A549 (cell line): Measurements from ENCODE around the gene GPR150. TPM values are rescaled to one million over a fixed set of nuclear protein-coding genes. Genes with fewer than 3 reads are reported as not detected.

Experiments used
- ATAC-seq, 2 experiments: fragments of 200-7000 bp in 1 of 2; fragments of >200 bp in 1 of 2; cut with Nextera tagmentation in 1 of 2; cut with Tn5 transposase in 1 of 2; 3 replicates each; pipeline versions ENCODE4 v1.8.0 to v1.9.1; 2018 to 2020; ENCODE audit warnings: mild to moderate bottlenecking in 1 of 2, moderate library complexity in 1 of 2
- CTCF ChIA-PET: fragments of 300-600 bp; sonication (Branson Sonifier 250); formaldehyde crosslinking; extraction: SDS; loops from one replicate; lab custom pipeline; 2021; ENCODE audit warnings: antibody characterized with exemption, inconsistent platforms; lab: Yijun Ruan, JAX
- POLR2A ChIA-PET: fragments of 350-600 bp; formaldehyde crosslinking; extraction: SDS; loops from one replicate; lab custom pipeline; 2021; ENCODE audit warnings: antibody characterized with exemption, inconsistent platforms; lab: Yijun Ruan, JAX
- DNase-seq, 2 experiments: peaks; one replicate each; pipeline versions ENCODE4 v3.0.0 to v3.0.0-alpha.2; 2011 to 2016; ENCODE audit warnings: low read depth in 1 of 2, low spot score in 1 of 2
- FAIRE-seq: peaks from 2 replicates; lab custom pipeline; 2011; peaks lifted over from hg19 to GRCh38; lab: Jason Lieb, UNC
- H3K27ac ChIP-seq, 2 experiments: fragments of >200 bp; sonication (Bioruptor Twin); formaldehyde crosslinking; 3 replicates each; pipeline ENCODE4 v1.5.1; 2016 to 2017
- H3K4me1 ChIP-seq: fragments of >200 bp; sonication (Bioruptor Twin); formaldehyde crosslinking; 3 replicates; pipeline ENCODE4 v1.6.1; 2016
- H3K4me2 ChIP-seq: fragments of >200 bp; sonication (Bioruptor Twin); formaldehyde crosslinking; 3 replicates; pipeline ENCODE4 v1.6.1; 2016
- H3K4me3 ChIP-seq: fragments of >200 bp; sonication (Bioruptor Twin); formaldehyde crosslinking; 3 replicates; pipeline ENCODE4 v1.5.1; 2016
- H3K9me3 ChIP-seq: fragments of >200 bp; sonication (Bioruptor Twin); formaldehyde crosslinking; 3 replicates; pipeline ENCODE4 v1.6.1; 2016
- CBX8 ChIP-seq: fragments of 200-600 bp; sonication (generic); IDR thresholded peaks from 2 replicates; pipeline ENCODE4 v1.6.1; 2016
- CHD2 ChIP-seq: fragments of 150-350 bp; IDR thresholded peaks from 2 replicates; pipeline ENCODE4 v1.6.1; 2014; ENCODE audit warnings: low read length; ENCODE audit not compliant: partially characterized antibody
- CTCF ChIP-seq: fragments of >200 bp; sonication (Bioruptor Twin); formaldehyde crosslinking; IDR thresholded peaks from 3 replicates; pipeline ENCODE4 v1.5.1; 2016
- EP300 ChIP-seq, 2 experiments: fragments of >200 bp; sonication (Bioruptor Twin); formaldehyde crosslinking; IDR thresholded peaks; 2 replicates in 1 of 2; 3 replicates in 1 of 2; pipeline ENCODE4 v1.6.1; 2016 to 2017
- ESRRA ChIP-seq: fragments of 150-350 bp; IDR thresholded peaks from 2 replicates; pipeline ENCODE4 v1.6.1; 2014; ENCODE audit warnings: mild to moderate bottlenecking, low read length, borderline replicate concordance
- HDAC2 ChIP-seq: fragments of 200-600 bp; sonication (generic); IDR thresholded peaks from 2 replicates; pipeline ENCODE4 v1.6.1; 2016
- HEYL ChIP-seq: fragments of 250-450 bp; sonication (Bioruptor Pico); IDR thresholded peaks from 2 replicates; pipeline ENCODE4 v1.8.0; 2021; ENCODE audit warnings: mild to moderate bottlenecking, moderate library complexity
- HMGXB4 ChIP-seq: fragments of 250-450 bp; sonication (Bioruptor Pico); IDR thresholded peaks from 2 replicates; pipeline ENCODE4 v1.5.0; 2021; ENCODE audit warnings: mild to moderate bottlenecking, moderate library complexity, borderline replicate concordance
- HOXA7 ChIP-seq: fragments of 250-450 bp; sonication (Bioruptor Pico); IDR thresholded peaks from 2 replicates; pipeline ENCODE4 v1.5.0; 2020; ENCODE audit warnings: mild to moderate bottlenecking, moderate library complexity
- HOXB13 ChIP-seq: fragments of 250-450 bp; sonication (Bioruptor Pico); IDR thresholded peaks from 2 replicates; pipeline ENCODE4 v1.5.0; 2020; ENCODE audit warnings: low read depth, mild to moderate bottlenecking, moderate library complexity
- HOXB5 ChIP-seq: fragments of 250-450 bp; sonication (Bioruptor Pico); IDR thresholded peaks from 2 replicates; pipeline ENCODE4 v1.5.0; 2020; ENCODE audit warnings: mild to moderate bottlenecking, moderate library complexity
- JUN ChIP-seq, 2 experiments: fragments of >200 bp; sonication (Bioruptor Twin); formaldehyde crosslinking; IDR thresholded peaks; 2 replicates in 1 of 2; 3 replicates in 1 of 2; pipeline ENCODE4 v1.6.1; 2016 to 2017
- JUNB ChIP-seq: fragments of >200 bp; sonication (Bioruptor Twin); formaldehyde crosslinking; IDR thresholded peaks from 2 replicates; pipeline ENCODE4 v1.6.1; 2016
- KDM1A ChIP-seq: fragments of 200-600 bp; sonication (generic); IDR thresholded peaks from 2 replicates; pipeline ENCODE4 v1.6.1; 2016; ENCODE audit warnings: low read depth, mild to moderate bottlenecking
- KDM5A ChIP-seq: fragments of 200-600 bp; sonication (generic); IDR thresholded peaks from 2 replicates; pipeline ENCODE4 v1.6.1; 2016; ENCODE audit warnings: antibody characterized with exemption, mild to moderate bottlenecking
- MAFK ChIP-seq: fragments of 450-650 bp; IDR thresholded peaks from 2 replicates; pipeline ENCODE4 v1.6.1; 2014; ENCODE audit not compliant: partially characterized antibody
- MAZ ChIP-seq: fragments of 150-350 bp; IDR thresholded peaks from 2 replicates; pipeline ENCODE4 v1.6.1; 2014; ENCODE audit warnings: antibody characterized with exemption, low read depth, low read length, borderline replicate concordance
- NFE2L2 ChIP-seq: fragments of 150-350 bp; conservative IDR thresholded peaks from 2 replicates; pipeline ENCODE4 v1.6.1; 2014; ENCODE audit warnings: low read length
- NPAS2 ChIP-seq: fragments of 250-450 bp; sonication (Bioruptor Pico); IDR thresholded peaks from 2 replicates; pipeline ENCODE4 v1.8.0; 2022; ENCODE audit warnings: mild to moderate bottlenecking, moderate library complexity, borderline replicate concordance
- NR3C1 ChIP-seq: fragments of >200 bp; sonication (Bioruptor Twin); formaldehyde crosslinking; IDR thresholded peaks from 3 replicates; pipeline ENCODE4 v1.6.1; 2017
- PHF8 ChIP-seq: fragments of 200-600 bp; sonication (generic); IDR thresholded peaks from 2 replicates; pipeline ENCODE4 v1.6.1; 2016; ENCODE audit warnings: low read depth, mild to moderate bottlenecking, antibody characterized with exemption, moderate library complexity, borderline replicate concordance
- POLR2A ChIP-seq: IDR thresholded peaks from 2 replicates; pipeline ENCODE4 v1.6.1; 2012; ENCODE audit warnings: mild to moderate bottlenecking, low read length
- POLR2AphosphoS2 ChIP-seq: conservative IDR thresholded peaks from 2 replicates; pipeline ENCODE4 v1.6.1; 2012; ENCODE audit warnings: low read length, improper control_type of control experiment, inconsistent platforms
- RCOR1 ChIP-seq: fragments of 150-350 bp; IDR thresholded peaks from 2 replicates; pipeline ENCODE4 v1.6.1; 2014; ENCODE audit warnings: antibody characterized with exemption, low read length, low read depth
- RFX5 ChIP-seq: fragments of 450-650 bp; IDR thresholded peaks from 2 replicates; pipeline ENCODE4 v1.7.1; 2014; ENCODE audit warnings: antibody characterized with exemption, mild to moderate bottlenecking, moderate library complexity
- SMC3 ChIP-seq: fragments of >200 bp; sonication (Bioruptor Twin); formaldehyde crosslinking; IDR thresholded peaks from 3 replicates; pipeline ENCODE4 v1.6.1; 2018; ENCODE audit warnings: inconsistent platforms
- SREBF2 ChIP-seq: fragments of 450-650 bp; IDR thresholded peaks from 2 replicates; pipeline ENCODE4 v1.6.1; 2014; ENCODE audit warnings: mild to moderate bottlenecking, moderate library complexity
- TFCP2L1 ChIP-seq: fragments of 250-450 bp; sonication (Bioruptor Pico); IDR thresholded peaks from 2 replicates; pipeline ENCODE4 v1.5.0; 2021; ENCODE audit warnings: mild to moderate bottlenecking
- USF2 ChIP-seq: fragments of 450-650 bp; IDR thresholded peaks from 2 replicates; pipeline ENCODE4 v1.6.1; 2014; ENCODE audit warnings: antibody characterized with exemption
- ZSCAN20 ChIP-seq: fragments of 250-450 bp; sonication (Bioruptor Pico); IDR thresholded peaks from 2 replicates; pipeline ENCODE4 v1.8.0; 2022; ENCODE audit warnings: mild to moderate bottlenecking, moderate library complexity
- WGBS: methylation state at CpG from one replicate; pipeline ENCODE4 v1.1.6; 2017; ENCODE audit errors: missing lambda C conversion rate; 5-methylcytosine and 5-hydroxymethylcytosine counted together
- polyA plus RNA-seq, 4 experiments: library from polyadenylated mRNA; depleted of rRNA in 3 of 4; stranded (reverse); fragments of >200 nt; fragmentation: RNase III in 1 of 4; extraction: RNeasy Plus Mini Kit Qiagen cat#74134 plus additional on column Dnase treatment in 1 of 4; gene quantifications; 2 replicates in 3 of 4; 3 replicates in 1 of 4; pipeline ENCODE4 v1.2.3, GENCODE V29; 2011 to 2017
- TF ChIP-seq, protein P1 (sequence below): fragments of >200 bp; sonication (Bioruptor Twin); formaldehyde crosslinking; IDR thresholded peaks from 3 replicates; pipeline ENCODE4 v1.6.1; 2016

The GPR150 gene
- polyA plus RNA-seq, 2 of the 4 experiments (the other 2 are of a cell fraction): 0.13 TPM; not detected in 1

DNA sequence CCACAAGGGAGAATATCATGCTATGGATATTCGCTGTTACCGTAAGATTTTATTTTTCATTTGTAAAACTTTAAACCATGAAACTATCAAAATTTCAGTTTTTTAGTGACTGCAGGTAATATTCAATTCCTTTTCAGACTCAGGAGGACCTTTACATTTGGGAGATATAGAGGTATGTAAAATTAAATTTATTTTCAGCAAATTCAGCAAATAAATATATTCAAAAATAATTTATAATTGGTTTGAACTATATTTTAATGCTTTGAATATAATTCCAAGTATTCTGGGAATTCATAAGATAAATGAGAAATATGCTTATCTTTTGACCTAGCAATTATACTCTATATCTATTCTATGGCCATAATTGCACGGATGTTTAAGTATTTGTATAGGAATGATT is 34.3 kb downstream of the GPR150 start:
- Histone ChIP-seq H3K27ac (no peak overlapping the region), H3K4me2 (no peak overlapping the region), H3K4me1 (no peaks in the 10 kb centered on the region), H3K4me3 (no peak overlapping the region), H3K9me3 (no peaks in the 10 kb centered on the region)
- TF ChIP-seq HOXA7 (CRISPR knock-in tag) (no peak), RCOR1 (no peak), EP300 (IDR thresholded peaks at IDR 0.05) (no peak), MAFK (peak; percentile 8), ESRRA (no peak), ZSCAN20 (CRISPR knock-in tag) (no peak)
- WGBS: 92% methylated on average over 3 of the region's 3 CpGs
- no peak for FAIRE-seq
- ATAC-seq: no peak
- no peak for DNase-seq
- ChIA-PET CTCF (interaction anchor here (1.2 to 1.8 kb wide), 3 partner anchors 10 to 193 kb away, joined by 4 to 15 read pairs (median 5); no protein-coding TSS in a partner anchor), POLR2A (no interaction called here)

DNA sequence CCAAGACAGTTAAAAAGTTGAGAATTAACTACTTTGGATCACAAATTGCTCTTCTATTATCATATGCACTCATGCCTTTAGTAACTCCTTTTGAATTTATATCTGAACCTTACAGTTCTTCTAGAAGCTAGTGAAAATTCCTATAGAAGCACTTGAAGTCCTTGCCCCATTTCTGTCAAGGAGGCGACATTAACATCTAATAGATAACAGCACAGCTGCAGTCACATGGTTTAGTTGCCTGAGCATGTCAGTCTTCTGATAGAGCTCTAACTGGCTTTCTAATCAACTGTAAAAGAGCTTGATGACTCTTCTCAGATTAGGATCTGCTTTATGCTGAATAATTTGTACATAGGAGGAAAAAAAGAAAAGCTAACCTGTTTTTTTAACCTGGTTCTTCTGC is 35.7 kb downstream of the GPR150 start:
- WGBS: 94% methylated on average over 1 of the region's 1 CpG
- Histone ChIP-seq H3K4me2 (no peak overlapping the region), H3K4me3 (no peak overlapping the region), H3K27ac (no peak overlapping the region), H3K9me3 (no peaks in the 10 kb centered on the region), H3K4me1 (no peaks in the 10 kb centered on the region)
- ChIA-PET CTCF (interaction anchor here (1.1 to 1.8 kb wide), 5 partner anchors 9 to 192 kb away, joined by 3 to 15 read pairs (median 4); partner anchors contain the start of gene RFESD), POLR2A (interaction anchor here (1.1 kb wide), 1 partner anchor 9 kb away, joined by 4 read pairs; the partner anchor contains the start of gene RFESD)
- no peak for TF ChIP-seq HOXB13 (CRISPR knock-in tag)
- no peak for TF ChIP-seq TFCP2L1 (CRISPR knock-in tag)
- TF ChIP-seq HOXB5: no peak
- no peak for TF ChIP-seq HMGXB4
- TF ChIP-seq CBX8: no peak
- TF ChIP-seq JUN (IDR thresholded peaks at IDR 0.05): no peak
- TF ChIP-seq POLR2A: no peak
- no peak for TF ChIP-seq JUNB
- TF ChIP-seq CHD2: no peak
- TF ChIP-seq USF2: no peak
- no peak for TF ChIP-seq KDM5A
- no peak for TF ChIP-seq PHF8
- no peak for TF ChIP-seq HEYL (CRISPR knock-in tag)
- TF ChIP-seq NPAS2 (CRISPR knock-in tag): no peak
- no peak for TF ChIP-seq SMC3
- ATAC-seq (no peak), DNase-seq (no peak), FAIRE-seq (no peak)

GRCh38 chr5:95660060-95660459 is 40.2 kb downstream of the GPR150 start:
- ATAC-seq (no peak), FAIRE-seq (no peak), DNase-seq (no peak)
- ChIA-PET POLR2A (no interaction called here), CTCF (interaction anchor here (0.8 to 1.4 kb wide), 3 partner anchors 12 to 188 kb away, joined by 3 to 7 read pairs (median 3); no protein-coding TSS in a partner anchor)
- Histone ChIP-seq H3K27ac (no peak overlapping the region), H3K4me2 (no peak overlapping the region), H3K9me3 (no peaks in the 10 kb centered on the region), H3K4me1 (peaks cover 3% of the 10 kb centered on the region; the same call in 1 of the 3 replicates), H3K4me3 (no peak overlapping the region)
- 62% methylated on average over 2 of the region's 2 CpGs for WGBS
- TF ChIP-seq MAZ (no peak), KDM1A (no peak), NFE2L2 (no peak), HDAC2 (no peak), NR3C1 (no peak), HOXB5 (no peak), CBX8 (no peak), POLR2AphosphoS2 (no peak), CTCF (no peak), SREBF2 (no peak), JUNB (no peak), RFX5 (no peak)
- TF ChIP-seq, protein P1, sequence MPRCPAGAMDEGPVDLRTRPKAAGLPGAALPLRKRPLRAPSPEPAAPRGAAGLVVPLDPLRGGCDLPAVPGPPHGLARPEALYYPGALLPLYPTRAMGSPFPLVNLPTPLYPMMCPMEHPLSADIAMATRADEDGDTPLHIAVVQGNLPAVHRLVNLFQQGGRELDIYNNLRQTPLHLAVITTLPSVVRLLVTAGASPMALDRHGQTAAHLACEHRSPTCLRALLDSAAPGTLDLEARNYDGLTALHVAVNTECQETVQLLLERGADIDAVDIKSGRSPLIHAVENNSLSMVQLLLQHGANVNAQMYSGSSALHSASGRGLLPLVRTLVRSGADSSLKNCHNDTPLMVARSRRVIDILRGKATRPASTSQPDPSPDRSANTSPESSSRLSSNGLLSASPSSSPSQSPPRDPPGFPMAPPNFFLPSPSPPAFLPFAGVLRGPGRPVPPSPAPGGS: no peak
